Type B pancreatic cell (in vitro differentiated cells): Measurements from ENCODE around the gene NKRF. TPM values are rescaled to one million over a fixed set of nuclear protein-coding genes. Genes with fewer than 3 reads are reported as not detected.

ENCODE experiments used
- DNase-seq: peaks from one replicate; pipeline ENCODE4 v3.0.0; 2021; ENCODE audit warnings: mixed read lengths; ENCODE audit not compliant: unreplicated experiment; ENCODE audit errors: extremely low spot score
- H3K27ac Mint-ChIP-seq: 2 replicates; pipeline ENCODE4 v1.8.0; 2021; ENCODE audit warnings: mild to moderate bottlenecking, mixed read lengths
- H3K27me3 Mint-ChIP-seq: 2 replicates; pipeline ENCODE4 v1.8.0; 2021; ENCODE audit warnings: mixed read lengths
- H3K36me3 Mint-ChIP-seq: 2 replicates; pipeline ENCODE4 v1.8.0; 2021; ENCODE audit warnings: mixed read lengths
- H3K4me1 Mint-ChIP-seq: one replicate; pipeline ENCODE4 v1.8.0; 2021; ENCODE audit warnings: mixed read lengths; ENCODE audit not compliant: unreplicated experiment
- H3K4me3 Mint-ChIP-seq: 2 replicates; pipeline ENCODE4 v1.8.0; 2021; ENCODE audit warnings: mild to moderate bottlenecking, mixed read lengths
- H3K9me3 Mint-ChIP-seq: 2 replicates; pipeline ENCODE4 v1.8.0; 2021; ENCODE audit warnings: mixed read lengths
- CTCF ChIP-seq: fragments of 200-600 bp; sonication (generic); conservative IDR thresholded peaks from 2 replicates; pipeline ENCODE4 v1.5.0; 2021; ENCODE audit warnings: antibody characterized with exemption, mild to moderate bottlenecking
- total RNA-seq: library from RNA; stranded (reverse); gene quantifications from 2 replicates; pipeline ENCODE4 v1.2.1, GENCODE V29; 2021; ENCODE audit warnings: low replicate concordance

NKRF gene
- total RNA-seq, 1 donor from 2014 or later: 11.0 TPM

GRCh38 chrX:119570351-119570835, 35.8 kb downstream of the NKRF start:
- DNase-seq: no peak
- Mint-ChIP-seq H3K36me3 (no peaks in the 10 kb centered on the region), H3K27me3 (no peaks in the 10 kb centered on the region), H3K9me3 (peaks cover 4% of the 10 kb centered on the region), H3K4me1 (no peaks in the 10 kb centered on the region), H3K27ac (no peak overlapping the region), H3K4me3 (no peak overlapping the region)
- TF ChIP-seq CTCF: no peak

- no peak for TF ChIP-seq CTCF
- Mint-ChIP-seq H3K4me3 (peak within 1 kb of the TSS; percentile 95), H3K9me3 (no peaks in the 10 kb centered on the region), H3K36me3 (peaks cover 3% of the 10 kb centered on the region), H3K27me3 (no peaks in the 10 kb centered on the region), H3K27ac (peak within 1 kb of the TSS; percentile 90), H3K4me1 (peaks cover 4% of the 10 kb centered on the region)
- DNase-seq: peak; percentile 85
Observed at GRCh38 chrX:119565107-119565663, 41.0 kb downstream of the NKRF start, which contains the start of gene STEEP1. TSS of gene STEEP1 (minus strand) at chrX:119565409. CDS start at chrX:119565355, 54 bp downstream.

- Mint-ChIP-seq H3K4me1 (no peaks in the 10 kb centered on the region), H3K4me3 (no peak overlapping the region), H3K27me3 (no peaks in the 10 kb centered on the region), H3K27ac (no peak overlapping the region), H3K9me3 (no peaks in the 10 kb centered on the region), H3K36me3 (peaks cover 8% of the 10 kb centered on the region)
- no peak for DNase-seq
- no peak for TF ChIP-seq CTCF
Observed at GRCh38 chrX:119552508-119552907, 53.7 kb downstream of the NKRF start.

GRCh38 chrX:119549327-119550016, 56.8 kb downstream of the NKRF start:
- Mint-ChIP-seq H3K4me1 (no peaks in the 10 kb centered on the region), H3K27ac (no peak overlapping the region), H3K9me3 (no peaks in the 10 kb centered on the region), H3K36me3 (no peaks in the 10 kb centered on the region), H3K27me3 (no peaks in the 10 kb centered on the region), H3K4me3 (no peak overlapping the region)
- no peak for TF ChIP-seq CTCF
- no peak for DNase-seq

GRCh38 chrX:119541188-119541587, 65.0 kb downstream of the NKRF start:
- TF ChIP-seq CTCF: no peak
- peaks cover 7% of the 10 kb centered on the region for H3K36me3 Mint-ChIP-seq
- no peaks in the 10 kb centered on the region for H3K27me3 Mint-ChIP-seq
- no peak overlapping the region for H3K27ac Mint-ChIP-seq
- no peak for DNase-seq
- H3K4me1 Mint-ChIP-seq: no peaks in the 10 kb centered on the region
- no peaks in the 10 kb centered on the region for H3K9me3 Mint-ChIP-seq
- H3K4me3 Mint-ChIP-seq: no peak overlapping the region
